ENCODE measurements around the gene LGALS3. TPM values are rescaled to one million over a fixed set of nuclear protein-coding genes. Genes with fewer than 3 reads are reported as not detected.

The LGALS3 gene
- total RNA-seq, 4 donors from 2014 or later = 68.0 to 124 (median 80.6) TPM

GRCh38 chr14:55142466-55142865 lies 13.4 kb downstream of the LGALS3 start:
- no peak for TF ChIP-seq POLR2A (IDR thresholded peaks at IDR 0.05)
- TF ChIP-seq, protein P1, sequence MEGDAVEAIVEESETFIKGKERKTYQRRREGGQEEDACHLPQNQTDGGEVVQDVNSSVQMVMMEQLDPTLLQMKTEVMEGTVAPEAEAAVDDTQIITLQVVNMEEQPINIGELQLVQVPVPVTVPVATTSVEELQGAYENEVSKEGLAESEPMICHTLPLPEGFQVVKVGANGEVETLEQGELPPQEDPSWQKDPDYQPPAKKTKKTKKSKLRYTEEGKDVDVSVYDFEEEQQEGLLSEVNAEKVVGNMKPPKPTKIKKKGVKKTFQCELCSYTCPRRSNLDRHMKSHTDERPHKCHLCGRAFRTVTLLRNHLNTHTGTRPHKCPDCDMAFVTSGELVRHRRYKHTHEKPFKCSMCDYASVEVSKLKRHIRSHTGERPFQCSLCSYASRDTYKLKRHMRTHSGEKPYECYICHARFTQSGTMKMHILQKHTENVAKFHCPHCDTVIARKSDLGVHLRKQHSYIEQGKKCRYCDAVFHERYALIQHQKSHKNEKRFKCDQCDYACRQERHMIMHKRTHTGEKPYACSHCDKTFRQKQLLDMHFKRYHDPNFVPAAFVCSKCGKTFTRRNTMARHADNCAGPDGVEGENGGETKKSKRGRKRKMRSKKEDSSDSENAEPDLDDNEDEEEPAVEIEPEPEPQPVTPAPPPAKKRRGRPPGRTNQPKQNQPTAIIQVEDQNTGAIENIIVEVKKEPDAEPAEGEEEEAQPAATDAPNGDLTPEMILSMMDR (IDR thresholded peaks at IDR 0.05 in 4 of 5, conservative IDR thresholded peaks at IDR 0.05 in 1 of 5) = no peak
- peaks cover 5% of the 10 kb centered on the region in 2 donors for H3K4me1 ChIP-seq
- no peaks in the 10 kb centered on the region for H3K9me3 ChIP-seq
- in situ Hi-C loops (cut with MboI; ENCODE audit: low sequenced_read_pairs in 4 of 4) = no loop called here
- peaks cover 0 to 27% of the 10 kb centered on the region in 2 donors for H3K36me3 ChIP-seq
- H3K4me3 ChIP-seq = no peak overlapping the region
- ATAC-seq (no peak), DNase-seq (no peak)
- no peak overlapping the region for H3K27ac ChIP-seq
- H3K27me3 ChIP-seq = no peaks in the 10 kb centered on the region
- intact Hi-C loops (cut with DNase I; ENCODE audit: low total_unique reads) = no loop called here

DNA sequence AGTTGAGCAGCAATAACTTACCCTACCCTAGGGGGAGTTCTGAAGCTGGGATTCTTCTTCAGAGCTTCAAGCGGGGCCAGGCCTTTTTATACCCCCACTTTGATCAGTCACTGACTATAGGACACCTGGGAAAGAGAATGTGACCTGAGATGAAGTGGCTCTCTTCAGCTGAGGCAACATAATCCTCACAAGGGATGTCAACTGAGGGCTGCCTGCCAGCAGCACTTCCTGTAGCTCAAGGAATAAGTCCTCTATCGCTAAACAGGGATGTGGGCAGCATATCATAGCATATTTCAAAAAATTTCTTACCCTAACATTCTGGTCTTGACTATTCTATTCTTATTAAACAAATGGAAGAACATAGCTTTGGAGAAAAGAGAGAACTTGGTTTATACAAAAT lies 17.4 kb downstream of the LGALS3 start:
- H3K4me1 ChIP-seq = no peaks in the 10 kb centered on the region
- peaks cover 0 to 11% of the 10 kb centered on the region in 2 donors for H3K36me3 ChIP-seq
- intact Hi-C loops (cut with DNase I; ENCODE audit: low total_unique reads) (no loop called here), in situ Hi-C loops (cut with MboI; ENCODE audit: low sequenced_read_pairs in 4 of 4) (no loop called here)
- H3K27me3 ChIP-seq = no peaks in the 10 kb centered on the region
- no peak overlapping the region for H3K4me3 ChIP-seq
- no peak for DNase-seq
- ATAC-seq = no peak
- no peaks in the 10 kb centered on the region for H3K9me3 ChIP-seq
- TF ChIP-seq POLR2A (IDR thresholded peaks at IDR 0.05) = no peak
- TF ChIP-seq, protein P1 (IDR thresholded peaks at IDR 0.05 in 4 of 5, conservative IDR thresholded peaks at IDR 0.05 in 1 of 5) = no peak
- H3K27ac ChIP-seq = no peak overlapping the region

DNA sequence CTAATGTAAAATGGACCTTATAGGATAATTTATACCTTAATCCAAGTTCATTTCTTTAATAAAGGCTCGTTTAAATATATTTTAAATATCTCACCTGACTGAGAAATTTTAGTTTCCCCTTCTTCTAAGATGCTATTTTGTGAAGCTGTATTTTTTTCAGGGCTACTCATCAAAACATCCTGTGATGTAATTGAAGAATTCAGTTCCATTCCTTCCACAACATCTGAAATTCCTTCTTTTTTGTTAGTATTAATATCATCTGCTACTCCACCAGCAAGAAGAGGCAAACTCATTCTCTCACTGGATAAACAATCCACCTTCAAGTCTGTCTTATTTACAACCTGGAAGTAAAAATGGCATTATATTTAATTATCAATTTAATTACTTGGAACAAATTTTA lies 22.5 kb downstream of the LGALS3 start:
- TF ChIP-seq, protein P1 (IDR thresholded peaks at IDR 0.05 in 4 of 5, conservative IDR thresholded peaks at IDR 0.05 in 1 of 5) = no peak
- TF ChIP-seq POLR2A (IDR thresholded peaks at IDR 0.05) = no peak
- ATAC-seq (no peak), DNase-seq (no peak)
- no peaks in the 10 kb centered on the region for H3K27me3 ChIP-seq
- H3K36me3 ChIP-seq = no peaks in the 10 kb centered on the region
- in situ Hi-C loops (cut with MboI; ENCODE audit: low sequenced_read_pairs in 4 of 4) (no loop called here), intact Hi-C loops (cut with DNase I; ENCODE audit: low total_unique reads) (no loop called here)
- no peaks in the 10 kb centered on the region for H3K9me3 ChIP-seq
- H3K27ac ChIP-seq = no peak overlapping the region
- H3K4me3 ChIP-seq = no peak overlapping the region
- no peaks in the 10 kb centered on the region for H3K4me1 ChIP-seq

- in situ Hi-C loops (cut with MboI; ENCODE audit: low sequenced_read_pairs in 4 of 4) = no loop called here
- TF ChIP-seq POLR2A (IDR thresholded peaks at IDR 0.05) = no peak
- TF ChIP-seq, protein P1 (IDR thresholded peaks at IDR 0.05 in 4 of 5, conservative IDR thresholded peaks at IDR 0.05 in 1 of 5) = no peak
- DNase-seq (no peak), ATAC-seq (no peak)
- no peaks in the 10 kb centered on the region for H3K4me1 ChIP-seq
- no peak overlapping the region for H3K4me3 ChIP-seq
- no peak overlapping the region for H3K27ac ChIP-seq
- intact Hi-C loops (cut with DNase I; ENCODE audit: low total_unique reads) = no loop called here
- H3K27me3 ChIP-seq = no peaks in the 10 kb centered on the region
- H3K9me3 ChIP-seq = no peaks in the 10 kb centered on the region
- no peaks in the 10 kb centered on the region for H3K36me3 ChIP-seq
Observed at GRCh38 chr14:55152052-55152753, 23.2 kb downstream of the LGALS3 start.

DNA sequence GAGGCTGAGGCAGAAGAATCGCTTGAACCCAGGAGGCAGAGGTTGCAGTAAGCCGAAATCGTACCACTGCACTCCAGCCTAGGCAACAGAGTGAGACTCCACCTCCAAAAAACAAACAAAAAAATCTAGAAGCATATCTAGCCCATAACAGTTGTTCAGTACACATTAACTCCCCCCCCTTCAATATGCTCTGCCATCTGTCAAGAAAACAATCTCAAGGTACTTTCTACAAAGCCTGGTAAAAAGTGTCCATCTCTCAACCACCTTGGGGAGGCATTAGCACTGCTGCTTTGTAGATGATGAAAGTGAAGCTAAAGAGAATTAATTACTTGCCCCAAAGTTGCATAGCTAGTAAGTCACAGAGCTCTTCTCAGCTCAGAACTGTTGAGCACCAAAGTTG lies 24.9 kb downstream of the LGALS3 start:
- Histone ChIP-seq H3K27ac (no peak overlapping the region), H3K9me3 (no peaks in the 10 kb centered on the region), H3K27me3 (no peaks in the 10 kb centered on the region), H3K4me1 (no peaks in the 10 kb centered on the region), H3K4me3 (no peak overlapping the region), H3K36me3 (no peaks in the 10 kb centered on the region)
- in situ Hi-C loops (cut with MboI; ENCODE audit: low sequenced_read_pairs in 4 of 4) (no loop called here), intact Hi-C loops (cut with DNase I; ENCODE audit: low total_unique reads) (no loop called here)
- TF ChIP-seq POLR2A (IDR thresholded peaks at IDR 0.05) = no peak
- TF ChIP-seq, protein P1 (IDR thresholded peaks at IDR 0.05 in 4 of 5, conservative IDR thresholded peaks at IDR 0.05 in 1 of 5) = no peak
- ATAC-seq = no peak
- no peak for DNase-seq

Data from gastrocnemius medialis (tissue), 4 donors.